ENCODE data around the gene KRTAP5-5. TPM values are rescaled to one million over a fixed set of nuclear protein-coding genes. Genes with fewer than 3 reads are reported as not detected.
"Not testable (repeated sequence)": the region's sequence is repeated elsewhere in the genome, so short reads cannot be mapped to it uniquely, and the experiment has no call there.

Gene KRTAP5-5
- total and polyA plus RNA-seq, 2 of the 8 experiments (the other 6 are each of a cell fraction or from before 2014, with no cell fraction given), result 0.09 TPM; not detected in 1

- H3K4ac ChIP-seq (replicated peaks; ENCODE audit: insufficient read length, low read depth, low read length); H3K79me2 ChIP-seq (ENCODE audit: control insufficient read depth in 1 of 2, insufficient read depth in 2 of 2, low read length in 2 of 2); H3K56ac ChIP-seq (replicated peaks; ENCODE audit: insufficient read length, low read depth, low read length); H2BK120ac ChIP-seq (replicated peaks; ENCODE audit: low read depth, low read length); H2BK15ac ChIP-seq (ENCODE audit: low read length); DNase-seq (ENCODE audit: low read depth in 1 of 2, low spot score in 2 of 2); H3K4me1 ChIP-seq (replicated peaks in 1 of 4; ENCODE audit: control insufficient read depth in 3 of 4, insufficient read depth in 4 of 4, low read length in 3 of 4); H3K23me2 ChIP-seq (ENCODE audit: low read depth, low read length); H3K36me3 ChIP-seq (ENCODE audit: control insufficient read depth in 2 of 4, insufficient read depth in 4 of 4, low read length in 3 of 4); H2BK20ac ChIP-seq (ENCODE audit: low read length); H3K4me2 ChIP-seq (ENCODE audit: insufficient read depth in 1 of 2, low read depth in 2 of 2, low read length in 2 of 2); H3K14ac ChIP-seq (ENCODE audit: insufficient read length); H3K4me3 ChIP-seq (ENCODE audit: extremely low read depth in 1 of 4, insufficient read depth in 2 of 4, low read depth in 3 of 4, low read length in 4 of 4); H3K27ac ChIP-seq (ENCODE audit: low read depth, low read length); H3K79me1 ChIP-seq (ENCODE audit: low read depth, low read length); H3K9ac ChIP-seq (replicated peaks in 1 of 4; ENCODE audit: extremely low read depth in 1 of 4, low read depth in 3 of 4, low read length in 3 of 4); H4K5ac ChIP-seq (ENCODE audit: insufficient read length, low read depth, low read length); H3K27me3 ChIP-seq (replicated peaks in 1 of 4; ENCODE audit: control insufficient read depth in 3 of 4, extremely low read depth in 1 of 4, insufficient read depth in 3 of 4, low read length in 3 of 4); H3K18ac ChIP-seq (ENCODE audit: extremely low read depth, low read length); POLR2A ChIA-PET (ENCODE audit: partially characterized antibody); H2AFZ ChIP-seq (ENCODE audit: low read length); H4K91ac ChIP-seq (replicated peaks; ENCODE audit: insufficient read length, low read length); H3K23ac ChIP-seq (ENCODE audit: insufficient read length); H3K9me3 ChIP-seq (ENCODE audit: insufficient read depth in 2 of 2, low read depth in 1 of 2, low read length in 1 of 2); H2BK5ac ChIP-seq (ENCODE audit: low read depth, low read length); FAIRE-seq; H4K8ac ChIP-seq (ENCODE audit: extremely low read depth, insufficient read depth, low read length); H4K20me1 ChIP-seq (replicated peaks in 1 of 2; ENCODE audit: control insufficient read depth in 1 of 2, insufficient read depth in 2 of 2, low read length in 2 of 2): not testable (repeated sequence)
- 79% methylated on average over 1 of the region's 1 CpG; no CpG with 5 or more reads in 1 of the 2 experiments for WGBS, 2 experiments (ENCODE audit: extremely low coverage in 1 of 2, insufficient coverage in 1 of 2, insufficient read length in 1 of 2, insufficient replicate concordance in 2 of 2, low coverage in 1 of 2, low lambda C conversion rate in 2 of 2, missing lambda C conversion rate in 1 of 2)
- Histone ChIP-seq H2AK5ac (ENCODE audit: low read depth, low read length) (0 out of 2 replicates have a peak overlapping the region, but pooled peaks have one; percentile 17), H2BK12ac (ENCODE audit: low read depth, low read length) (peak overlapping the region; percentile 52; the same call in 1 of the 2 replicates)
- CTCF ChIA-PET (ENCODE audit: partially characterized antibody), result interaction anchor here (1.1 kb wide), 1 partner anchor 18 kb away, joined by 4 read pairs; no protein-coding TSS in a partner anchor
Measured at GRCh38 chr11:1670457-1670856, 40.9 kb downstream of the KRTAP5-5 start.
